Inferior parietal cortex (tissue), 1 donor: ENCODE measurements around the gene PLPP4.

Source experiments
- DNase-seq: peaks from one replicate; pipeline ENCODE4 v3.0.0-alpha.2; 2016; ENCODE audit errors: extremely low spot score

PLPP4 gene

GRCh38 chr10:120456626-120457430 lies at the start of gene PLPP4:
Gene PLPP4 (plus strand): TSS chr10:120457227. CDS start chr10:120457306, 79 bp downstream.
- no peak for DNase-seq

DNA sequence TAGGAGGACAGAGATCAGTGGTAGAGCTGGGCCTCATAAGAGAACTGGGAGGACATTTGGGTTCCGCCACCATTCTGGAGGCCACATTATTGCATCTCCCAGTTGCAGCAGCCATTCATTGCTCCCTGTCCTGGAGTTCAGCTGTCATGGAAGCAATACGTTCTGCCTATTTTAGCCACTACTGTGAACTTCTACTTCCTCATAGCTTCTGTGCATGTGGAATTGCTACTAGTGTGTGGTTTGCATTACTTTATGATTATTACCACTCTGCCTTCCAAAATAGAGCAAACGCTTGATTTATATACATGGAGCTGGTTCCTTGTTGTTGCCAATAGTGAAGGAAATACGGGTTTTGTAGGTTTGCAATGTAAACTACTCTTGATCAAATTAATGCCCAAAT lies 47.2 kb upstream of the PLPP4 start:
- DNase-seq: no peak

- DNase-seq: no peak
Observed at GRCh38 chr10:120414946-120415345, 42.1 kb upstream of the PLPP4 start.

DNA sequence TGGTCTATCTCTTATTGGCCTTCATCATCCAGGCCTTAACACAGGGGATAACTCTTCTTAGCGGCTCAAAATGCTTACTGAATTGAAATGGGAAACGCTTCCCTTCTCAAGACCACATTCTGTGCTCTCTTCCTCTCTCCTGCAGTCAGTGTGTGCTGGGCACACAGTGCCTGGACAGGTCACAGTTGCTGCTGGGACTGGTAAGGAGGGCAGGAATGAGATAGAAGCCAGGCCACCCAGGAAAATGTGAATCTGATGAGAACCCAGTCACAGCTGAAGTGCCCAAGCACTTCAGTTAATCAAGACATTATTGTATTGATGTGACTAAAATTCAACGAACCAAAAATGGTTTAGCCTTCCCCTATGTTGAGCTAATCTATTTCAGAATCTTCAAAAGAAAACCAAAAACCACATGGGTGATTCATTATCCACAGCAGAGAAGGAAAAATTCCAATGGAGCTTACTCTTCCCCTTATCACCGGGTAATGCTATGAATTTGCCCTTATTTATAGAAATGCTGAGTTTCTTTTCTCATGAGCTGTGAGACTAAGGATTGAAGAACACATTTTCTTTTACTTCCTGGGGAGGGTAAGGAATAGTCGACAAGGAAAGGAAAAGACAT lies 41.2 kb upstream of the PLPP4 start:
- no peak for DNase-seq

- no peak for DNase-seq
Observed at GRCh38 chr10:120420421-120420820, 36.6 kb upstream of the PLPP4 start.

DNA sequence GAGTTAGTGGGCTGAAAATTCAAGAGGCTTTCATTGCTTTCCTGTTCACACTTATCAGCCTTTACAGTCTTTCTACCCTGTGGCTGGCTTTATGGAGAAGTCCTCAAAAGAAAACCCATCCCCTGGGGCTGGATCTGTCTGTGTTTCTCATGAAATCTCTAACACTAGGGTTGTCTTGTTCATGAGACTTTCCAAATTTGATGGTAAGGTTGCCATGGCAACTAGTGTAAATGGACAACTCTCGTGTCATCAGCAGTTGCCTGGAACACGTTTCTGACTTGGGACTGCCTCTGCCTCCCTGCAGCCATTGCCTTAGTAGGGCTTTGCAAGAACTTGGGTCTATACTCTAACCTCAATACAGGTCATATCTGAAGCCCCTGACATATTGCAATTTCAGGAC lies 35.8 kb upstream of the PLPP4 start:
- no peak for DNase-seq

DNA sequence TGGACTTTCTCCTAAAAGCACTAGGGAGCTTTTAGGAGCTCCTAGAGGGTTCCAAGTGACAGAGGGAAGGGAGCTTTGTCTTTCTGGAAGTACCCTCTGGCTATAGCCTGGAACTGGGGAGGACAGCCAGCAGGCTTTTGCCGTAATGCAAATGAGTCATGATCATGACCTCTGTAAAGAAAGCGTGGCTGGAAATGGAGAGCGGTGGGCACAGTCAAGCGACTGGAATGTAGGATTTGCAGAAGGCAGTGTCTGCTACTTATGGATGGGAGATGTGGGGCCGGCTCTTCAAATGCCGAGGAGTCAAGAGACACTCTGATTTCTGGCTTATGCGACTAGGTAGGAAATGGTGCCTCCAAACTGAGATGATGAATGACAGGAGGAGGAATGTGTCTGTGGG lies 34.6 kb upstream of the PLPP4 start:
- no peak for DNase-seq

GRCh38 chr10:120423431-120424197 lies 33.4 kb upstream of the PLPP4 start:
- peak; percentile 73 for DNase-seq

GRCh38 chr10:120424198-120424464 lies 32.9 kb upstream of the PLPP4 start:
- no peak for DNase-seq

GRCh38 chr10:120426306-120426705 lies 30.7 kb upstream of the PLPP4 start:
- no peak for DNase-seq

- DNase-seq: no peak
Observed at GRCh38 chr10:120428754-120429153, 28.3 kb upstream of the PLPP4 start.

DNA sequence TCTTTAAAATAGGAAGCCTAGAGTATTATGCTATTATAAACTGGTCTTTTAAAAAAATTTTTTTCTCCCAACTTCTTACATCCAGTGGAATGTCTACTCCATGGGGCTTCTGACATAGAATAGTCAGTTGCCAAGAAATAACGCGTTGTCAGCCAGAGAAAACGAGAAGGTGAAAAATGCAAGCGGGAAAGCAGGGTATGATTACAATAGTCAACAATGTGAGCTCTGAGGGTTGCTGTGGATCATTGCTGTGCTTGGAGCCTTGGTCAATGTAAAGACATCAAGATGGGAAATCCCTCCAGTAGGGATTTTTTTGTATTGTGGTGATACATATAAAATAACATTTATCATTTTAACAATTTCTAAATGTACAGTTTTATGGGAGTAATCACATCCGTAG lies 27.6 kb upstream of the PLPP4 start:
- no peak for DNase-seq

GRCh38 chr10:120431251-120431651 lies 25.8 kb upstream of the PLPP4 start:
- DNase-seq: no peak

GRCh38 chr10:120432209-120432608 lies 24.8 kb upstream of the PLPP4 start:
- DNase-seq: no peak

DNA sequence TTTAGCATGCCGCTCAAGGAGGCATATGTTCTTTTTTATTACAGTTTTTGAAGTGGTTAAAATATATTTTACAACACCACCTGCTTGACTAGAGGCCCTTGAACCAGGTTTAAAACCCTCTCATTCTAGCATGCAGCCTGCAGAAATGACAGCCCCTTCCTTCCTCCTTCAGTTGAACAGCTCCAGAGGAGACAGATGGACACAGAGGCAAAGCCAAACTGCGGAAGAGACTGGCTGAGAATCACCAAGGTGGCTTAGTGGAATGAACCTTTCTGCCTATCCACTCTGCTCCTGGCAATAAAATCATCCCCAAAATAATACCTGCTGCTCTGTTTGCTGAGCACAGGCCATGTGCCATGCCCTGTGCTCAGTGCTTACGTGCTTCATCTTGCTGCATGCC lies 23.9 kb upstream of the PLPP4 start:
- DNase-seq: no peak

GRCh38 chr10:120436439-120437112 lies 20.5 kb upstream of the PLPP4 start:
- DNase-seq: no peak

GRCh38 chr10:120437541-120437940 lies 19.5 kb upstream of the PLPP4 start:
- no peak for DNase-seq

DNA sequence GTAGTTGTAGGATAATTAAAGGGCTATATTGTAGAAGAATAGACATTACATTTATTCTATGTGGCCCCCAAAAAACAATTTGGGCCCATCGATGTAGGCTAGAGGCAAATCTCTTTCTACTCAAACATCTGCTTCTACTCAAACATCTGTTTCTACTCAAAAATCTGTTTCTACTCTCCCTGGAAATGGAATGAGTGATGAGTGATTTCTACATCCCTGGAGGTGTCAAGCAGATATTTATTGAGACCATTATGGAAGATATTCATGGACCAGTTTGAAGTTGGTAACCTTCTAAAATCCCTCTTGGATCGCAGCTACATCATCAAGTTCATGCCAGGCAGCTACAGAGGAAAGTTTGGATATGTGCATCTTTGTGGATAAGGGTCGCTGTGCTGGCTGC lies 5.1 kb upstream of the PLPP4 start:
- no peak for DNase-seq

DNA sequence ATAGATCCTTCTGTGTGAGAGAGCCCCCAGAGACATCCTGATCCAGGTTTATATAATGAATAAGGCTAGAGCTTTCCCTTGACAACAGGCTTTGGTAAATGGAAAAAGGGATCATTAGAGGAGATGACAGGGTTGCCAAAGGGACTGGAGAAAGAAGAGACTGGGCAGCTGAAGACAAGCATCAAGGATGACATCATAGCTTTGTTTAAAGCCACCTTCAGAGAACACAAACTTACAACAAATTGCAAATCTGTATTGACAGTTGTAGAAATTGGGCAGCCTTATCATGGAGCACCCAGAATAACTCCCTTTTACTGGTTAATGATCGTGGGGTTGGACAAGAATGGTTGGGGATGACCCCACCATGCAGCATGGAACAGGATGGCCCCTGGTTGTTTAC lies 3.7 kb upstream of the PLPP4 start:
- no peak for DNase-seq

GRCh38 chr10:120453886-120454285 lies 3.1 kb upstream of the PLPP4 start:
- DNase-seq: no peak

DNA sequence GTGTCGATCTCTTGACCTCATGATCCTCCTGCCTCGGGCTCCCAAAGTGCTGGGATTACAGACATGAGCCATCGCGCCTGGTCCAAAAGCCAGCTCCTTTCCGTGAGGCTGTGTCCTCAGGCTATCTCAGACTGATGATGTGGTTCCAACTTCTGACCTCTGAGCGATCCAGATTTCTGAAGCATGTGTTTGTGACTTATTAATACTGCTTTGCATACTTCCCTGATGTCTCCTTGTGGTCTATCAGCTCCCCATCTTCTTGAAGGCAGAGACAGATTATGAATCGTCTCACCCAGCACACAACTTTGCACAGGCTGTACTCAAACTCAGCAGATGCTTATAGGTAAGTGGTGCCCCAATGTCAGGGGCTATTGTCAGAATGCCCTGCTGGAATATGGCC lies 2.0 kb upstream of the PLPP4 start:
- DNase-seq: no peak

DNA sequence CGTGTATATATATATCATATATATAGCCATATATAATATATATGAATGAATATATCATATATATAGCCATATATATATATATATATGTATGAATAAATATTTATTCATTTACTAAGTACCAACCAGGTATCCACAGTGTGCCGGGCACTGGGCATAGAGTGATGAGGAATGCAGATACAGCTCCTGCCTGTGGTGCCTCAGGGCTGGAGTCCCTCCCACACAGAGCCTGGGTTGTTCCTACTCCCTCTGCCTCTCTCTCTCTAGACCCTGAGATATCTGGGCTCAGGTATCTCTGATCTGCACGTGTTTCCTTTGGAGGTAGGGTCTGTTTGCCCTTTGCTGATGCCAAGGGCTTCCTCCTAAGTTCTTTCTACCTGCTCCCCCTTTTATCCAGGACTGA lies 1.4 kb upstream of the PLPP4 start:
- no peak for DNase-seq
